Naive thymus-derived CD4-positive, alpha-beta T cell (primary cell): ENCODE results near the gene ANKRD39. TPM values are rescaled to one million over a fixed set of nuclear protein-coding genes. Genes with fewer than 3 reads are reported as not detected.

Source experiments
- ATAC-seq: fragments of 150-1000 bp; cut with Tn5 transposase; 2 replicates; pipeline ENCODE4 v1.10.0; 2021; ENCODE audit warnings: mild to moderate bottlenecking, moderate library complexity
- CTCF ChIA-PET: fragments of 350-600 bp; sonication (Branson Sonifier 250); formaldehyde crosslinking; loops from one replicate; lab custom pipeline; 2021; ENCODE audit warnings: antibody characterized with exemption; lab: Charles Lee
- POLR2A ChIA-PET: fragments of 350-600 bp; sonication (Branson Sonifier 250); formaldehyde crosslinking; loops from one replicate; lab custom pipeline; 2021; ENCODE audit warnings: antibody characterized with exemption, inconsistent platforms; lab: Charles Lee
- DNase-seq, 9 donors: peaks; one replicate each; pipeline versions ENCODE4 v3.0.0 to v3.0.0-alpha.2; 2020 to 2022; ENCODE audit warnings: mixed read lengths in 1 of 9
- H3K27ac ChIP-seq: one replicate; pipeline ENCODE4 v1.7.0; 2013; ENCODE audit warnings: mild to moderate bottlenecking, low read depth, low read length, moderate library complexity
- H3K27me3 ChIP-seq, 2 donors: one replicate each; pipeline ENCODE4 v1.7.0; 2013; ENCODE audit warnings: low read length in 2 of 2, mild to moderate bottlenecking in 2 of 2, moderate library complexity in 2 of 2; ENCODE audit not compliant: control insufficient read depth in 2 of 2, insufficient read depth in 2 of 2
- H3K36me3 ChIP-seq, 3 experiments: 1 replicate in 2 of 3; 2 replicates in 1 of 3; pipeline ENCODE4 v1.7.0; 2013; ENCODE audit warnings: low read length in 3 of 3, mild to moderate bottlenecking in 3 of 3, moderate library complexity in 1 of 3; ENCODE audit not compliant: insufficient read depth in 3 of 3, control insufficient read depth in 2 of 3
- H3K4me1 ChIP-seq, 2 donors: one replicate each; pipeline ENCODE4 v1.7.0; 2013; ENCODE audit warnings: low read length in 2 of 2, mild to moderate bottlenecking in 2 of 2, moderate library complexity in 1 of 2; ENCODE audit not compliant: control insufficient read depth in 2 of 2, insufficient read depth in 2 of 2
- H3K4me3 ChIP-seq: 2 replicates; pipeline ENCODE4 v1.7.0; 2013; ENCODE audit warnings: mild to moderate bottlenecking, low read length
- H3K9me3 ChIP-seq, 3 experiments: 1 replicate in 2 of 3; 2 replicates in 1 of 3; pipeline ENCODE4 v1.7.0; 2013; ENCODE audit warnings: low read length in 3 of 3; ENCODE audit not compliant: control insufficient read depth in 2 of 3
- H3K27ac Mint-ChIP-seq, 9 donors: one replicate each; pipeline ENCODE4 v1.8.0; 2020 to 2022; ENCODE audit warnings: mixed read lengths in 9 of 9, mild to moderate bottlenecking in 8 of 9, moderate library complexity in 5 of 9, inconsistent platforms in 2 of 9
- H3K27me3 Mint-ChIP-seq, 5 donors: one replicate each; pipeline ENCODE4 v1.8.0; 2021 to 2022; ENCODE audit warnings: mixed read lengths in 5 of 5, mild to moderate bottlenecking in 1 of 5
- H3K36me3 Mint-ChIP-seq, 5 donors: one replicate each; pipeline ENCODE4 v1.8.0; 2020 to 2022; ENCODE audit warnings: mixed read lengths in 5 of 5, mild to moderate bottlenecking in 3 of 5, inconsistent platforms in 1 of 5
- H3K4me1 Mint-ChIP-seq, 7 donors: one replicate each; pipeline ENCODE4 v1.8.0; 2020 to 2022; ENCODE audit warnings: mixed read lengths in 7 of 7, mild to moderate bottlenecking in 3 of 7, inconsistent platforms in 1 of 7
- H3K4me3 Mint-ChIP-seq, 10 donors: one replicate each; pipeline ENCODE4 v1.8.0; 2020 to 2022; ENCODE audit warnings: mild to moderate bottlenecking in 10 of 10, mixed read lengths in 10 of 10, moderate library complexity in 6 of 10, inconsistent platforms in 2 of 10
- H3K9me3 Mint-ChIP-seq, 11 donors: one replicate each; pipeline ENCODE4 v1.8.0; 2020 to 2022; ENCODE audit warnings: mixed read lengths in 11 of 11, mild to moderate bottlenecking in 4 of 11, inconsistent platforms in 1 of 11, moderate library complexity in 1 of 11
- intact Hi-C, 2 donors: fragments of 100-400 bp; cut with micrococcal nuclease; formaldehyde crosslinking; loops; one replicate each; pipeline ENCODE4 v1.15.1; 2023
- polyA plus RNA-seq, 2 donors: library from polyadenylated mRNA; unstranded; fragments of 300-500 nt; fragmentation: Illumina TruSeq; gene quantifications; one replicate each; pipeline ENCODE4 v1.2.3, GENCODE V29; 2021
- total RNA-seq, 6 experiments: library from RNA in 5 of 6; stranded (reverse) in 5 of 6; gene quantifications; 1 replicate in 5 of 6; 2 replicates in 1 of 6; pipeline ENCODE4 v1.2.3 and lab custom pipeline; 2021 to 2026

Gene ANKRD39
- total and polyA plus RNA-seq, 7 experiments from 2014 or later: 12.0 to 38.4 (median 16.4) TPM

DNA sequence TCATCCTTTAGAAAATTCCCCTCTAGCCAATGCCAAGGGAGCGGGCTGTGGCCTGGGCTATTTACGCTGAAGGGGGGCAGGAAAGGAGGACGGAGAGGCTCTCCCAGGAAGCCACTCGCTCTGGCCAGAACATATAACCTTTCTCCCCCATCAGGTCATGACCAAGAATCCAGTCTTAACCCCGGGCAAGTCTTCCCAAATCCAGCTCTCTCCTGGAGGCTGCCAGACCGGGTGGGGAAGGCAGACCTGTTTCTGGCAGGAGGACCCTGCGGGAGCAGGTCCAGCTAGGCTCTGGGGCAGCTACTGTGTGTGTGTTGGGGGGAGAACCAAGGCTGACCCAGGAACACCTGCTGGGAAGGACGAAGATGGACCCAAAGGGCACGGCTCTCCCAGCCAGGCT lies 25.5 kb upstream of the ANKRD39 start:
- intact Hi-C loops: no loop called here
- no peak for ATAC-seq
- POLR2A ChIA-PET: interaction anchor here (0.9 to 1.6 kb wide), 4 partner anchors 8 to 16 kb away, joined by 3 to 5 read pairs (median 3); no protein-coding TSS in a partner anchor
- H3K27me3 ChIP-seq: no peaks in the 10 kb centered on the region
- no peak overlapping the region for H3K4me3 Mint-ChIP-seq
- H3K4me1 Mint-ChIP-seq: peaks cover 8 to 20% (median 12%) of the 10 kb centered on the region in 7 donors
- H3K27me3 Mint-ChIP-seq: peaks cover 0 to 2% (median 0%) of the 10 kb centered on the region in 5 donors
- no peak overlapping the region for H3K27ac Mint-ChIP-seq
- no peaks in the 10 kb centered on the region for H3K36me3 Mint-ChIP-seq
- no peak overlapping the region for H3K4me3 ChIP-seq
- no peaks in the 10 kb centered on the region for H3K36me3 ChIP-seq
- DNase-seq: no peak
- CTCF ChIA-PET: no interaction called here
- H3K4me1 ChIP-seq: peaks cover 0 to 6% of the 10 kb centered on the region in 2 donors
- no peak overlapping the region for H3K27ac ChIP-seq
- no peaks in the 10 kb centered on the region for H3K9me3 ChIP-seq
- H3K9me3 Mint-ChIP-seq: peaks cover 0 to 2% (median 0%) of the 10 kb centered on the region in 11 donors

DNA sequence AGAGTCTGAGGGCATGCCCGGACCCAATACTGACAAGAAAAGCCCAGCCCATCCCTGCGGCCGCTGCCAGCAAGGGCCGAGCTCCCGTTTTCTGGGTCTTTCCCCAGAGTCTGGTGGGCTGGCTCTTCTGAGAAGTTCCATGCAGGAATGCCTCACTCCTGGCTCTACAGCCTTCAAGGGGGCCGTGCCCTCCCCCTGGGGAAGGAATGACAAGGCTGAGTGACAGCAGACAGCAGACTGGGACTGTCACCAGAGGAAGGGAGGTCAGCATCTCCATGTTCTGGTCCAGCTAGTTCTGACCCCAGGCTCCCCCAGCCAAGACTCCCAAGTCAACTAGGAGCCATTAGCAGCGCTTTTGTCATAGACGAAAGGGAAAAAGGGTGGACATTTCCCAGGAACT lies 25.1 kb upstream of the ANKRD39 start:
- POLR2A ChIA-PET: interaction anchor here (0.9 to 1.6 kb wide), 3 partner anchors 8 to 17 kb away, joined by 3 to 5 read pairs (median 3); no protein-coding TSS in a partner anchor
- Mint-ChIP-seq H3K27me3 (peaks cover 0 to 2% (median 0%) of the 10 kb centered on the region in 5 donors), H3K36me3 (no peaks in the 10 kb centered on the region), H3K4me1 (peaks cover 4 to 16% (median 9%) of the 10 kb centered on the region in 7 donors), H3K4me3 (no peak overlapping the region), H3K9me3 (peaks cover 0 to 2% (median 0%) of the 10 kb centered on the region in 11 donors), H3K27ac (no peak overlapping the region)
- Histone ChIP-seq H3K4me3 (no peak overlapping the region), H3K36me3 (no peaks in the 10 kb centered on the region), H3K9me3 (no peaks in the 10 kb centered on the region), H3K27me3 (no peaks in the 10 kb centered on the region), H3K27ac (no peak overlapping the region), H3K4me1 (peaks cover 0 to 2% of the 10 kb centered on the region in 2 donors)
- DNase-seq (no peak), ATAC-seq (no peak)
- intact Hi-C loops: no loop called here
- CTCF ChIA-PET: no interaction called here

DNA sequence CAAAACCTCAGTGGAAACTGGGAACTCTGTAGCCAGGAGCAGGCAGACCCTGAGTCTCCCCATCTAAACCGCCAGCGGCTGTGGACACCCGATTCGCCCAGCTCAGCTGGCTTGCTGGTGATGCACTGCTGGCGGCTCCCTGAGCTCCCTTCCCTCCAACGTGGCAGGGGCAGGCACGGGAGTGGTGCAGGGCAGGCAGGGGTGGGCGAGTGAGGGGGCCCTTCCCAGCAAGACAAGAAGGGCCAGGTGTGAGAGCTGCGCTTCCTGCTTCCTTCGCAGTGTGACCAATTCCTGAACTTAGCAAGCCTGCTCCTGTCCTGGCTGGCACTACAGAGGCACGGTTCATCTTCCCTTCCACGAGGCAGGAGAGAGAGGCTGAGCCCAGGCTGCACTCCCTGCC lies 24.4 kb upstream of the ANKRD39 start:
- POLR2A ChIA-PET: interaction anchor here (0.5 to 1.6 kb wide), 2 partner anchors 9 to 51 kb away, joined by 3 to 5 read pairs; no protein-coding TSS in a partner anchor
- Histone ChIP-seq H3K36me3 (no peaks in the 10 kb centered on the region), H3K4me1 (no peaks in the 10 kb centered on the region), H3K4me3 (no peak overlapping the region), H3K27me3 (no peaks in the 10 kb centered on the region), H3K9me3 (no peaks in the 10 kb centered on the region), H3K27ac (no peak overlapping the region)
- peak overlapping the region in 1 of 10 donors; percentile 45 for H3K4me3 Mint-ChIP-seq
- CTCF ChIA-PET: no interaction called here
- no peak for ATAC-seq
- DNase-seq: no peak
- H3K27me3 Mint-ChIP-seq: peaks cover 0 to 2% (median 0%) of the 10 kb centered on the region in 5 donors
- peaks cover 0 to 10% (median 5%) of the 10 kb centered on the region in 7 donors for H3K4me1 Mint-ChIP-seq
- peaks cover 0 to 2% (median 0%) of the 10 kb centered on the region in 11 donors for H3K9me3 Mint-ChIP-seq
- H3K36me3 Mint-ChIP-seq: no peaks in the 10 kb centered on the region
- intact Hi-C loops: no loop called here
- H3K27ac Mint-ChIP-seq: no peak overlapping the region

DNA sequence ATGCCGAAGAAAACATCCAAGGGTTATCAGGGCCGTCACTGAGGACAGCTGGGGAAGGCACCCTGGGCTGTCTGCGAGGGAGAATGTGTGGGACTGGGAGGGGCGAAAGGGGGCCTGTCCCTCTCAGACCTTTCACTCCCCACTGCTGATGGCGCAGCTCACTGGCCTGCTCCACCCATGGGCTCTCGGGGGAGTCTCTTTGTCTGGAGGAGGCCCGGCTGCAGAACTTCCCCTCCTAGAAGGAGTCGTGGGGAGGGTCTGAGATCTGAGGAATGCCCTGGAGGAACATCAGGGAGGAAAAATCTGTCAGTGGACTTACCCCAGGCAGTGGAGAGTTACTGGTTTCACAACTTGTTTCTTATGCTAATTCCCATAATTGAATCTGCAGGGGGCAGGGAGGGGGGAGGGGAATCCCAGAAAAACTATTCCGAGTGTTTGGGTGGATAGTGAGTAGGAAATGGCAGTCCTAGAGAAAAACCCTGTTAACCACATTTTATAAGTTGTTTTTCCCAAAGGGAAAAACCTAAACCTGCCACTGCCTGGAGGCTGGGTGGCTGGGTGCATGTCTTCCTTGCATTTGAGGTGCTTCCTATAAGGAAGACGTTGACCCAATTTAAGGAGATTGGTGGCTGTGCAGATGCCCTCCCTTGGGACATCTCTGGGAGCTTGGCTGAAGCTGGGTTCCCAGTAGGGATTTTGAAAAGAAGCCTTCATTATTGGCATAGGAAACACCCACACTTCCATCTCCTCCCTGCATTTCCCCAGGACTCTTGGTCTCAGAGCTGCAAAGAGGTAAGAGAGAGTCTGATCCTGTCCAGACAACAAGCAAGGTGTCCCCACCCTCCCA lies 23.8 kb upstream of the ANKRD39 start:
- Mint-ChIP-seq H3K27me3 (peaks cover 0 to 2% (median 0%) of the 10 kb centered on the region in 5 donors), H3K27ac (peak overlapping the region in 2 of 9 donors; percentile 10 to 34), H3K4me1 (peaks cover 0 to 9% (median 4%) of the 10 kb centered on the region in 7 donors), H3K4me3 (no peak overlapping the region), H3K9me3 (peaks cover 0 to 2% (median 0%) of the 10 kb centered on the region in 11 donors), H3K36me3 (no peaks in the 10 kb centered on the region)
- H3K27me3 ChIP-seq: no peaks in the 10 kb centered on the region
- no peaks in the 10 kb centered on the region for H3K9me3 ChIP-seq
- ATAC-seq (no peak), DNase-seq (no peak)
- H3K27ac ChIP-seq: no peak overlapping the region
- no peak overlapping the region for H3K4me3 ChIP-seq
- POLR2A ChIA-PET: interaction anchor here (1.6 kb wide), 1 partner anchor 10 kb away, joined by 5 read pairs; no protein-coding TSS in a partner anchor
- CTCF ChIA-PET: no interaction called here
- intact Hi-C loops: no loop called here
- no peaks in the 10 kb centered on the region for H3K36me3 ChIP-seq
- no peaks in the 10 kb centered on the region for H3K4me1 ChIP-seq

DNA sequence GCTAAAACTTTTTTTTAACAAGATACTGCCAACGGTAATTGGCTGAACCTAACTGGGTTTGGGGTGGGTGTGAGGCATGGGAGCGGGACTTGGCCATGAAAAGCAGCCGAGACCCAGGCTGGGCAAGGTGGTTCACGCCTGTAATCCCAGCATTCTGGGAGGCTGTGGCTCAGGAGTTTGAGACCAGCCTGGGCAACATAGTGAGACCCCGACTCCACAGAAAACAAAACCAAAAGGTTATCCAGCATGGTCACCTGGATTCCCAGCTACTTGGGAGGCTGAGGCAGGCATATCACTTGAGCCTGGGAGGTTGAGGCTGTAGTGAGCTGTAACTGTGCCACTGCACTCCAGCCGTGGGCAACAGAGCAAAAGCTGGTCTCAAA lies 23.1 kb upstream of the ANKRD39 start:
- H3K9me3 Mint-ChIP-seq: peaks cover 0 to 2% (median 0%) of the 10 kb centered on the region in 11 donors
- no peaks in the 10 kb centered on the region for H3K9me3 ChIP-seq
- no peaks in the 10 kb centered on the region for H3K36me3 Mint-ChIP-seq
- CTCF ChIA-PET: no interaction called here
- POLR2A ChIA-PET: interaction anchor here (0.6 to 1.0 kb wide), 2 partner anchors 8 to 105 kb away, joined by 4 to 6 read pairs; no protein-coding TSS in a partner anchor
- H3K4me3 Mint-ChIP-seq: no peak overlapping the region
- peaks cover 0 to 6% (median 4%) of the 10 kb centered on the region in 7 donors for H3K4me1 Mint-ChIP-seq
- H3K27me3 Mint-ChIP-seq: peaks cover 0 to 2% (median 0%) of the 10 kb centered on the region in 5 donors
- no peaks in the 10 kb centered on the region for H3K4me1 ChIP-seq
- DNase-seq (no peak), ATAC-seq (no peak)
- peak overlapping the region in 1 of 9 donors; percentile 34 for H3K27ac Mint-ChIP-seq
- intact Hi-C loops: no loop called here
- no peak overlapping the region for H3K27ac ChIP-seq
- H3K27me3 ChIP-seq: no peaks in the 10 kb centered on the region
- no peak overlapping the region for H3K4me3 ChIP-seq
- H3K36me3 ChIP-seq: no peaks in the 10 kb centered on the region

DNA sequence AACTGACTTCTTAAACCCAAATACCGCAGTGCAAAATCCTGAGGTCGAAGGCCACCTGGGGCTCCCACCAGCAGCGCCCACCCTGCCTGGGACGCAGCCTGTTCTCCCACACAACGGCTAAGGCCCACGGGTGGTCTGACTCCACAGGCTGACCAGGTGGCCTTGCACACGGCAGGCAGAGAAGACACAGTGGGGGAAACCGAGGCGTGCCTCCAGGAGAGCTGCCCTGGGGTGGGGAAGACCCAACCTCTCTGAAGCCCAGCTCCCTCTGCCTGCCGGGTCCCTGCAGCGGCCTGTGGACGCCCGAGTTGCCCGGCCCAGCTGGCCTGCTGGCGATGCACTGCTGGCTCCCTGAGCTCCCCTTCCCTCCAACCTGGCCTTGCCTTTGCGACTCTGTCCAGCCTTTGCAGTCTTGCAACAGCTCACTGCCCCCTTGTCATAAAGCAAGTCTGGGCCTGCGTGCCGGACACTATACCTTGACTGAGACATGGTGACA lies 21.8 kb upstream of the ANKRD39 start:
- Histone ChIP-seq H3K27ac (no peak overlapping the region), H3K36me3 (no peaks in the 10 kb centered on the region), H3K4me1 (no peaks in the 10 kb centered on the region), H3K4me3 (no peak overlapping the region), H3K9me3 (no peaks in the 10 kb centered on the region), H3K27me3 (no peaks in the 10 kb centered on the region)
- ChIA-PET CTCF (no interaction called here), POLR2A (interaction anchor here (0.8 to 1.2 kb wide), 3 partner anchors 8 to 34 kb away, joined by 3 to 5 read pairs (median 3); no protein-coding TSS in a partner anchor)
- H3K4me3 Mint-ChIP-seq: no peak overlapping the region
- peaks cover 4 to 18% (median 10%) of the 10 kb centered on the region in 7 donors for H3K4me1 Mint-ChIP-seq
- H3K9me3 Mint-ChIP-seq: peaks cover 0 to 2% (median 0%) of the 10 kb centered on the region in 11 donors
- peak overlapping the region in 3 of 9 donors; percentile 2 to 31 (median 9) for H3K27ac Mint-ChIP-seq
- DNase-seq (no peak), ATAC-seq (no peak)
- intact Hi-C loops: no loop called here
- H3K36me3 Mint-ChIP-seq: no peaks in the 10 kb centered on the region
- peaks cover 0 to 2% (median 0%) of the 10 kb centered on the region in 5 donors for H3K27me3 Mint-ChIP-seq
